Measurements from ENCODE around the gene CCL13.

CCL13 gene

GRCh38 chr17:34356194-34356593 lies at the start of gene CCL13:
Gene CCL13, plus strand, starts transcription at chr17:34356480. Its CDS starts 47 bp downstream, at chr17:34356527.
- TF ChIP-seq CTCF (IDR thresholded peaks at IDR 0.05; ENCODE audit: poor library complexity, severe bottlenecking): no peak
- no peak within 1 kb of the TSS for H3K27ac ChIP-seq (ENCODE audit: poor library complexity, severe bottlenecking)
- ATAC-seq (ENCODE audit: low read depth) (no peak), DNase-seq (ENCODE audit: low spot score) (no peak)
- no peaks in the 10 kb centered on the region for H3K36me3 ChIP-seq (ENCODE audit: low read depth)
- H3K27me3 ChIP-seq (ENCODE audit: insufficient read depth, poor library complexity, severe bottlenecking): no peaks in the 10 kb centered on the region
- no peak within 1 kb of the TSS for H3K4me3 ChIP-seq (ENCODE audit: severe bottlenecking)
- H3K4me1 ChIP-seq (ENCODE audit: insufficient read depth, poor library complexity, severe bottlenecking): no peaks in the 10 kb centered on the region
- no peaks in the 10 kb centered on the region for H3K9me3 ChIP-seq (ENCODE audit: severe bottlenecking)

DNA sequence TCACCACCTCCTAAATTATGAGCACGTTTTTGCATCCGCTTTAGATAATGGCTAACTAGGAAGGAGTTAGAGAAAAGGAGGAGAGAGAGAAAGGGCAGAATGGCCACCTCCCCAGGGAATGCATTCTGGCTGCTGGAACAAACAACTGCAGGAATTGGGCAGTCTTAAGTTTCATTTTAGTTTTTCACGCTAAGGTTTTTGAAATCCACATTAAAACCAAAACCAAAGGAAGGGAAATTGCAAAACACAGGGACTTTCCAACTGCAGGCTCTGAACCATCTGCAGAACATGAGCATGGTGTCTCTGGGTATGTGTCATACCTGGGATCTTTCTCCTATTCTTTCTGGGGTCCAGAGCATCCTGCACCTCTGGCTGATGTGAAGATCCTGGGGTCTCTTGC lies 49.2 kb upstream of the CCL13 start:
- no peak for ATAC-seq (ENCODE audit: low read depth)
- TF ChIP-seq CTCF (IDR thresholded peaks at IDR 0.05; ENCODE audit: poor library complexity, severe bottlenecking): no peak
- H3K4me1 ChIP-seq (ENCODE audit: insufficient read depth, poor library complexity, severe bottlenecking): no peaks in the 10 kb centered on the region
- no peak overlapping the region for H3K4me3 ChIP-seq (ENCODE audit: severe bottlenecking)
- no peak for DNase-seq (ENCODE audit: low spot score)
- H3K36me3 ChIP-seq (ENCODE audit: low read depth): no peaks in the 10 kb centered on the region
- H3K9me3 ChIP-seq (ENCODE audit: severe bottlenecking): no peaks in the 10 kb centered on the region
- H3K27ac ChIP-seq (ENCODE audit: poor library complexity, severe bottlenecking): no peak overlapping the region
- peaks cover 4% of the 10 kb centered on the region for H3K27me3 ChIP-seq (ENCODE audit: insufficient read depth, poor library complexity, severe bottlenecking)

GRCh38 chr17:34308371-34308770 lies 47.9 kb upstream of the CCL13 start:
- no peaks in the 10 kb centered on the region for H3K36me3 ChIP-seq (ENCODE audit: low read depth)
- no peak overlapping the region for H3K4me3 ChIP-seq (ENCODE audit: severe bottlenecking)
- TF ChIP-seq CTCF (IDR thresholded peaks at IDR 0.05; ENCODE audit: poor library complexity, severe bottlenecking): no peak
- H3K4me1 ChIP-seq (ENCODE audit: insufficient read depth, poor library complexity, severe bottlenecking): no peaks in the 10 kb centered on the region
- no peak overlapping the region for H3K27ac ChIP-seq (ENCODE audit: poor library complexity, severe bottlenecking)
- ATAC-seq (ENCODE audit: low read depth) (no peak), DNase-seq (ENCODE audit: low spot score) (no peak)
- peaks cover 4% of the 10 kb centered on the region for H3K27me3 ChIP-seq (ENCODE audit: insufficient read depth, poor library complexity, severe bottlenecking)
- no peaks in the 10 kb centered on the region for H3K9me3 ChIP-seq (ENCODE audit: severe bottlenecking)

GRCh38 chr17:34311291-34311690 lies 45.0 kb upstream of the CCL13 start:
- no peak for ATAC-seq (ENCODE audit: low read depth)
- H3K36me3 ChIP-seq (ENCODE audit: low read depth): no peaks in the 10 kb centered on the region
- TF ChIP-seq CTCF (IDR thresholded peaks at IDR 0.05; ENCODE audit: poor library complexity, severe bottlenecking): no peak
- H3K27ac ChIP-seq (ENCODE audit: poor library complexity, severe bottlenecking): no peak overlapping the region
- no peak overlapping the region for H3K4me3 ChIP-seq (ENCODE audit: severe bottlenecking)
- peaks cover 4% of the 10 kb centered on the region for H3K27me3 ChIP-seq (ENCODE audit: insufficient read depth, poor library complexity, severe bottlenecking)
- H3K4me1 ChIP-seq (ENCODE audit: insufficient read depth, poor library complexity, severe bottlenecking): no peaks in the 10 kb centered on the region
- no peak for DNase-seq (ENCODE audit: low spot score)
- no peaks in the 10 kb centered on the region for H3K9me3 ChIP-seq (ENCODE audit: severe bottlenecking)

DNA sequence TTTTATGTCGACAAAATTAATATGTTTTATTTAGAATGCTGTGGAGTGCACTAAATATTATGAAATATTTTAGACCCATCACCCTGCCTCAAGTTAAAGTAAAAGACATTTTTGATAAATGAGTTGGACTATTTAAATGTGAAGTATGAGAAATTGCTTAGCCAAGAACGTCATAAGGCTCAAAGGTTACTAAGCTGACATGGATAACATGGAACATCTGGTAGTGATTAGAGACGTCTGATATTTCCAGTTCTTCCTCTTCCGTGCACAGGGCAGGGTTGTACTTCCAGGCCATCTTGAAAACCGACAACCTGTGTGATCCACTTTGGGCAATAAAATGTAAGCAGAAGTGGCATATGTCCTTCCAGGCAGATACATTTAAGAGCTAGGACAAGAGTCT lies 44.2 kb upstream of the CCL13 start:
- no peak overlapping the region for H3K4me3 ChIP-seq (ENCODE audit: severe bottlenecking)
- DNase-seq (ENCODE audit: low spot score) (no peak), ATAC-seq (ENCODE audit: low read depth) (no peak)
- no peak for TF ChIP-seq CTCF (IDR thresholded peaks at IDR 0.05; ENCODE audit: poor library complexity, severe bottlenecking)
- H3K27me3 ChIP-seq (ENCODE audit: insufficient read depth, poor library complexity, severe bottlenecking): peaks cover 4% of the 10 kb centered on the region
- H3K4me1 ChIP-seq (ENCODE audit: insufficient read depth, poor library complexity, severe bottlenecking): no peaks in the 10 kb centered on the region
- H3K36me3 ChIP-seq (ENCODE audit: low read depth): no peaks in the 10 kb centered on the region
- H3K9me3 ChIP-seq (ENCODE audit: severe bottlenecking): no peaks in the 10 kb centered on the region
- H3K27ac ChIP-seq (ENCODE audit: poor library complexity, severe bottlenecking): no peak overlapping the region

Measured in RWPE2 (cell line).